ENCODE data around the gene SPTA1. TPM values are rescaled to one million over a fixed set of nuclear protein-coding genes. Genes with fewer than 3 reads are reported as not detected.

The SPTA1 gene
- total RNA-seq = not detected
- not detected for polyA plus RNA-seq (2013, experiment 1 of 2)
- 0.12 TPM for polyA plus RNA-seq (2013, experiment 2 of 2)
- 0 to 0.95 (median 0.13) reads per million in 172 experiments for total RNA-seq

- Mint-ChIP-seq H3K27ac (no peak within 1 kb of the TSS), H3K4me1 (ENCODE audit: low read depth) (no peaks in the 10 kb centered on the region), H3K36me3 (ENCODE audit: low read depth) (no peaks in the 10 kb centered on the region), H3K9me3 (no peaks in the 10 kb centered on the region), H3K27me3 (peaks cover 35% of the 10 kb centered on the region), H3K4me3 (no peak within 1 kb of the TSS)
- no peak for TF ChIP-seq CTCF (IDR thresholded peaks at IDR 0.05)
- Histone ChIP-seq H3K36me3 (ENCODE audit: insufficient read depth, low read length) (no peaks in the 10 kb centered on the region), H3K4me1 (ENCODE audit: insufficient read depth, low read length) (no peaks in the 10 kb centered on the region), H3K4me3 (ENCODE audit: low read length) (no peak within 1 kb of the TSS), H3K27ac (ENCODE audit: low read depth in 1 of 2, low read length in 2 of 2) (no peak within 1 kb of the TSS), H3K9me3 (ENCODE audit: control insufficient read depth in 1 of 2, insufficient read depth in 1 of 2, low read length in 2 of 2) (no peaks in the 10 kb centered on the region), H3K27me3 (ENCODE audit: control insufficient read depth in 1 of 2, insufficient read depth in 2 of 2, low read length in 2 of 2) (peaks cover 0 to 6% of the 10 kb centered on the region in 2 experiments)
- DNase-seq (no peak), ATAC-seq (ENCODE audit: poor library complexity) (no peak)
- POLR2A ChIA-PET = interaction anchor here (0.6 kb wide), 1 partner anchor 13 kb away, joined by 4 read pairs; no protein-coding TSS in a partner anchor
- intact Hi-C loops (cut with DNase I, micrococcal nuclease) = no loop called here
- CTCF ChIA-PET = interaction anchor here (1.3 kb wide), 1 partner anchor 12 kb away, joined by 3 read pairs; no protein-coding TSS in a partner anchor
These were observed at the start of gene SPTA1 for GRCh38 chr1:158686111-158687009. TSS of gene SPTA1 (minus strand) at chr1:158686715. CDS start at chr1:158686517, 198 bp downstream.

GRCh38 chr1:158735848-158736247 lies 49.3 kb upstream of the SPTA1 start:
- DNase-seq (no peak), ATAC-seq (ENCODE audit: poor library complexity) (no peak)
- no peak for TF ChIP-seq CTCF (IDR thresholded peaks at IDR 0.05)
- no peak overlapping the region for H3K27ac Mint-ChIP-seq
- no peaks in the 10 kb centered on the region for H3K4me1 Mint-ChIP-seq (ENCODE audit: low read depth)
- intact Hi-C loops (cut with DNase I, micrococcal nuclease) = no loop called here
- no peaks in the 10 kb centered on the region for H3K36me3 Mint-ChIP-seq (ENCODE audit: low read depth)
- Histone ChIP-seq H3K36me3 (ENCODE audit: insufficient read depth, low read length) (no peaks in the 10 kb centered on the region), H3K9me3 (ENCODE audit: control insufficient read depth in 1 of 2, insufficient read depth in 1 of 2, low read length in 2 of 2) (no peaks in the 10 kb centered on the region), H3K4me3 (ENCODE audit: low read length) (no peak overlapping the region), H3K27me3 (ENCODE audit: control insufficient read depth in 1 of 2, insufficient read depth in 2 of 2, low read length in 2 of 2) (peaks cover 2 to 4% of the 10 kb centered on the region in 2 experiments), H3K4me1 (ENCODE audit: insufficient read depth, low read length) (no peaks in the 10 kb centered on the region), H3K27ac (ENCODE audit: low read depth in 1 of 2, low read length in 2 of 2) (no peak overlapping the region)
- ChIA-PET POLR2A (no interaction called here), CTCF (interaction anchor here (1.0 kb wide), 1 partner anchor 37 kb away, joined by 3 read pairs; no protein-coding TSS in a partner anchor)
- peaks cover 17% of the 10 kb centered on the region for H3K27me3 Mint-ChIP-seq
- no peak overlapping the region for H3K4me3 Mint-ChIP-seq
- no peaks in the 10 kb centered on the region for H3K9me3 Mint-ChIP-seq

- Histone ChIP-seq H3K9me3 (ENCODE audit: control insufficient read depth in 1 of 2, insufficient read depth in 1 of 2, low read length in 2 of 2) (no peaks in the 10 kb centered on the region), H3K27ac (ENCODE audit: low read depth in 1 of 2, low read length in 2 of 2) (no peak overlapping the region), H3K36me3 (ENCODE audit: insufficient read depth, low read length) (no peaks in the 10 kb centered on the region), H3K4me1 (ENCODE audit: insufficient read depth, low read length) (no peaks in the 10 kb centered on the region), H3K4me3 (ENCODE audit: low read length) (no peak overlapping the region), H3K27me3 (ENCODE audit: control insufficient read depth in 1 of 2, insufficient read depth in 2 of 2, low read length in 2 of 2) (peaks cover 0 to 2% of the 10 kb centered on the region in 2 experiments)
- Mint-ChIP-seq H3K27me3 (peaks cover 5% of the 10 kb centered on the region), H3K27ac (no peak overlapping the region), H3K36me3 (ENCODE audit: low read depth) (no peaks in the 10 kb centered on the region), H3K9me3 (no peaks in the 10 kb centered on the region), H3K4me1 (ENCODE audit: low read depth) (no peaks in the 10 kb centered on the region), H3K4me3 (no peak overlapping the region)
- intact Hi-C loops (cut with DNase I, micrococcal nuclease) = no loop called here
- ATAC-seq (ENCODE audit: poor library complexity) (no peak), DNase-seq (no peak)
- POLR2A ChIA-PET = no interaction called here
- CTCF ChIA-PET = no interaction called here
- no peak for TF ChIP-seq CTCF (IDR thresholded peaks at IDR 0.05)
These were observed 46.0 kb upstream of the SPTA1 start for GRCh38 chr1:158732524-158732923.
